HepG2 (cell line): Measurements from ENCODE around the gene CTSW. TPM values are rescaled to one million over a fixed set of nuclear protein-coding genes. Genes with fewer than 3 reads are reported as not detected.
A peak's percentile ranks its signal among the peaks of the same experiment; 100 is the strongest.

ENCODE experiments used
- AKNA ChIP-seq: sonication (generic); formaldehyde crosslinking; IDR thresholded peaks from 2 replicates; pipeline ENCODE4 v1.4.0; 2020; ENCODE audit warnings: missing genetic modification reagents, borderline replicate concordance
- CAMTA2 ChIP-seq: sonication (generic); formaldehyde crosslinking; IDR thresholded peaks from 2 replicates; pipeline ENCODE4 v1.4.0; 2020; ENCODE audit warnings: mild to moderate bottlenecking, missing genetic modification reagents, borderline replicate concordance
- EP300 ChIP-seq, 3 experiments: sonication (generic) in 1 of 3; formaldehyde crosslinking in 1 of 3; IDR thresholded peaks; 2 replicates each; pipeline versions ENCODE4 v1.5.1 to v1.6.1; 2011 to 2020; ENCODE audit warnings: low read depth in 2 of 3, low read length in 2 of 3, borderline replicate concordance in 1 of 3, improper control_type of control experiment in 1 of 3, mild to moderate bottlenecking in 1 of 3, missing genetic modification reagents in 1 of 3, moderate library complexity in 1 of 3
- HNRNPK ChIP-seq: fragments of 200-400 bp; formaldehyde crosslinking; IDR thresholded peaks from 2 replicates; pipeline ENCODE4 v1.6.1; 2018; ENCODE audit warnings: low read length, low read depth, moderate library complexity, mild to moderate bottlenecking; ENCODE audit not compliant: poor library complexity, severe bottlenecking
- MTF2 ChIP-seq: sonication (generic); formaldehyde crosslinking; IDR thresholded peaks from 2 replicates; pipeline ENCODE4 v1.5.0; 2020; ENCODE audit warnings: missing genetic modification reagents, borderline replicate concordance
- MYNN ChIP-seq: sonication (generic); formaldehyde crosslinking; IDR thresholded peaks from 2 replicates; pipeline ENCODE4 v1.4.0; 2020; ENCODE audit warnings: mild to moderate bottlenecking, low read depth, missing genetic modification reagents
- NR0B2 ChIP-seq: sonication (generic); formaldehyde crosslinking; IDR thresholded peaks from 2 replicates; pipeline ENCODE4 v1.4.0; 2020; ENCODE audit warnings: mild to moderate bottlenecking, missing genetic modification reagents
- PBX3 ChIP-seq: sonication (generic); formaldehyde crosslinking; IDR thresholded peaks from 2 replicates; pipeline ENCODE4 v1.8.1; 2023; ENCODE audit warnings: missing genetic modification reagents, inconsistent platforms, borderline replicate concordance
- PHF20 ChIP-seq: sonication (generic); formaldehyde crosslinking; IDR thresholded peaks from 2 replicates; pipeline ENCODE4 v1.5.0; 2020; ENCODE audit warnings: mild to moderate bottlenecking, missing genetic modification reagents
- PITX1 ChIP-seq: sonication (generic); formaldehyde crosslinking; IDR thresholded peaks from 2 replicates; pipeline ENCODE4 v1.5.1; 2020; ENCODE audit warnings: mild to moderate bottlenecking, missing genetic modification reagents
- RARG ChIP-seq: sonication (generic); formaldehyde crosslinking; IDR thresholded peaks from 2 replicates; pipeline ENCODE4 v1.4.0; 2020; ENCODE audit warnings: low read depth, mild to moderate bottlenecking, missing genetic modification reagents
- SIX1 ChIP-seq: sonication (generic); formaldehyde crosslinking; IDR thresholded peaks from 2 replicates; pipeline ENCODE4 v1.4.0; 2020; ENCODE audit warnings: missing genetic modification reagents, borderline replicate concordance
- TCF12 ChIP-seq, 2 experiments: fragments of 450-650 bp in 1 of 2; sonication (generic) in 1 of 2; formaldehyde crosslinking in 1 of 2; IDR thresholded peaks; 2 replicates each; pipeline versions ENCODE4 v1.6.1 to v1.8.0; 2017 to 2022; ENCODE audit warnings: antibody characterized with exemption in 1 of 2, mild to moderate bottlenecking in 1 of 2, missing genetic modification reagents in 1 of 2, moderate library complexity in 1 of 2
- THRA ChIP-seq: sonication (generic); formaldehyde crosslinking; IDR thresholded peaks from 2 replicates; pipeline ENCODE4 v1.4.0; 2020; ENCODE audit warnings: missing genetic modification reagents, borderline replicate concordance
- ZNF253 ChIP-seq: sonication (generic); formaldehyde crosslinking; IDR thresholded peaks from 2 replicates; pipeline ENCODE4 v1.8.0; 2022; ENCODE audit warnings: mild to moderate bottlenecking, missing genetic modification reagents, borderline replicate concordance
- ZNF460 ChIP-seq: sonication (generic); formaldehyde crosslinking; IDR thresholded peaks from 2 replicates; pipeline ENCODE4 v1.5.1; 2020; ENCODE audit warnings: missing genetic modification reagents, mild to moderate bottlenecking, borderline replicate concordance
- ZNF672 ChIP-seq: sonication (generic); formaldehyde crosslinking; IDR thresholded peaks from 2 replicates; pipeline ENCODE4 v1.8.1; 2022; ENCODE audit warnings: missing genetic modification reagents
- ZNF792 ChIP-seq: IDR thresholded peaks from 2 replicates; pipeline ENCODE4 v1.6.1; 2016
- ZNF839 ChIP-seq: sonication (generic); formaldehyde crosslinking; IDR thresholded peaks from 2 replicates; pipeline ENCODE4 v1.4.0; 2020; ENCODE audit warnings: missing genetic modification reagents, mild to moderate bottlenecking, borderline replicate concordance
- polyA plus RNA-seq, 8 experiments: library from polyadenylated mRNA; depleted of rRNA in 3 of 8; stranded (reverse) in 7 of 8; unstranded in 1 of 8; fragments of >200 nt; fragmentation: Illumina TruSeq in 4 of 8; extraction: Trizol in 4 of 8; gene quantifications; 2 replicates each; pipeline versions ENCODE4 v1.2.1 to v1.2.3, GENCODE V29; 2011 to 2016; ENCODE audit warnings: low read depth in 4 of 8, missing spikeins in 1 of 8, mixed read lengths in 1 of 8; ENCODE audit not compliant: insufficient read depth in 1 of 8
- total RNA-seq, 5 experiments: library from RNA; depleted of rRNA; stranded (reverse); fragments of >200 nt; fragmentation: Illumina TruSeq; extraction: Trizol; gene quantifications; 2 replicates each; pipeline ENCODE4 v1.2.3, GENCODE V29; 2016; ENCODE audit warnings: low read depth in 1 of 5

CTSW gene
- total and polyA plus RNA-seq, 2 of the 13 experiments (the other 11 are each of a cell fraction or from before 2014, with no cell fraction given) = 0.09 TPM; not detected in 1

GRCh38 chr11:65900125-65900898, 20.7 kb downstream of the CTSW start, which contains the start of gene FOSL1 (continued):
- TF ChIP-seq AKNA (no peak), CAMTA2 (CRISPR knock-in tag) (peak; percentile 10; the same call in 1 of the 2 replicates), THRA (CRISPR knock-in tag) (peak; percentile 60), EP300 (IDR thresholded peaks at IDR 0.05; ENCODE audit: low read depth in 2 of 2, low read length in 2 of 2) (no peak), EP300 (CRISPR knock-in tag; IDR thresholded peaks at IDR 0.05; ENCODE audit: borderline replicate concordance) (no peak), PITX1 (CRISPR knock-in tag) (no peak), MYNN (no peak), PBX3 (CRISPR knock-in tag) (0 out of 2 replicates have a peak, but pooled peaks have one; percentile 33), NR0B2 (no peak), ZNF460 (CRISPR knock-in tag) (no peak), HNRNPK (peak; percentile 52), ZNF253 (CRISPR knock-in tag) (no peak), ZNF792 (peak; percentile 77; the same call in 1 of the 2 replicates), MTF2 (CRISPR knock-in tag) (no peak), PHF20 (CRISPR knock-in tag) (no peak), ZNF672 (CRISPR knock-in tag) (no peak), ZNF839 (CRISPR knock-in tag) (no peak), TCF12 (IDR thresholded peaks at IDR 0.05) (no peak), TCF12 (CRISPR knock-in tag; IDR thresholded peaks at IDR 0.05) (no peak), SIX1 (CRISPR knock-in tag) (no peak), RARG (CRISPR knock-in tag) (no peak)
